ENCODE results near the gene BPIFB6.

GRCh38 chr20:33000802-33001466 lies 30.5 kb upstream of the BPIFB6 start:
- no peak for TF ChIP-seq POLR2A (IDR thresholded peaks at IDR 0.05)
- TF ChIP-seq EP300 (IDR thresholded peaks at IDR 0.05), result no peak
